ENCODE results near the gene H2BK1.
A peak's percentile ranks its signal among the peaks of the same experiment; 100 is the strongest.

The H2BK1 gene

GRCh38 chr7:151232917-151233701 lies 22.8 kb upstream of the H2BK1 start:
- peak in 19 of 51 donors; percentile 16 to 79 (median 45) for DNase-seq

GRCh38 chr7:151232091-151232916 lies 22.0 kb upstream of the H2BK1 start, which contains the start of gene CHPF2:
TSS of gene CHPF2 (plus strand) at chr7:151232483. CDS start at chr7:151234012, 1,529 bp downstream.
- DNase-seq = peak; percentile 42 to 94 (median 84)

GRCh38 chr7:151231080-151231479 lies 20.8 kb upstream of the H2BK1 start:
- DNase-seq = no peak

GRCh38 chr7:151229249-151229648 lies 19.0 kb upstream of the H2BK1 start:
- no peak for DNase-seq

GRCh38 chr7:151228024-151228866 lies 18.0 kb upstream of the H2BK1 start:
- no peak for DNase-seq

GRCh38 chr7:151226875-151227782 lies 16.8 kb upstream of the H2BK1 start, which contains the start of gene ABCF2:
TSS of gene ABCF2 (minus strand) at chr7:151227205. CDS start at chr7:151226458, 747 bp downstream.
- peak; percentile 90 to 100 (median 98) for DNase-seq

GRCh38 chr7:151226560-151226874 lies 16.2 kb upstream of the H2BK1 start:
- DNase-seq = no peak

GRCh38 chr7:151225948-151226510 lies 15.7 kb upstream of the H2BK1 start:
- DNase-seq = no peak

- no peak for DNase-seq
These were observed 13.4 kb upstream of the H2BK1 start for GRCh38 chr7:151223728-151224127.

- no peak for DNase-seq
These were observed 7.9 kb upstream of the H2BK1 start for GRCh38 chr7:151218170-151218569.

GRCh38 chr7:151215396-151215795 lies 5.1 kb upstream of the H2BK1 start:
- no peak for DNase-seq

GRCh38 chr7:151213826-151214225 lies 3.5 kb upstream of the H2BK1 start:
- DNase-seq = no peak

- DNase-seq = no peak
These were observed 2.3 kb upstream of the H2BK1 start for GRCh38 chr7:151212626-151213025.

GRCh38 chr7:151211155-151211772 lies 976 bp upstream of the H2BK1 start:
- DNase-seq = no peak

GRCh38 chr7:151209588-151209987 lies 700 bp downstream of the H2BK1 start:
- no peak for DNase-seq

- no peak for DNase-seq
These were observed 1.9 kb downstream of the H2BK1 start for GRCh38 chr7:151208253-151208862.

- DNase-seq = no peak
These were observed 2.5 kb downstream of the H2BK1 start for GRCh38 chr7:151207804-151208203.

GRCh38 chr7:151207315-151207714 lies 3.0 kb downstream of the H2BK1 start:
- no peak for DNase-seq

- DNase-seq = no peak
These were observed 3.4 kb downstream of the H2BK1 start for GRCh38 chr7:151206914-151207313.
